Measurements from ENCODE around the gene HS1BP3. TPM values are rescaled to one million over a fixed set of nuclear protein-coding genes. Genes with fewer than 3 reads are reported as not detected.

The HS1BP3 gene
- total RNA-seq, 1 experiment from 2014 or later: 26.4 TPM

DNA sequence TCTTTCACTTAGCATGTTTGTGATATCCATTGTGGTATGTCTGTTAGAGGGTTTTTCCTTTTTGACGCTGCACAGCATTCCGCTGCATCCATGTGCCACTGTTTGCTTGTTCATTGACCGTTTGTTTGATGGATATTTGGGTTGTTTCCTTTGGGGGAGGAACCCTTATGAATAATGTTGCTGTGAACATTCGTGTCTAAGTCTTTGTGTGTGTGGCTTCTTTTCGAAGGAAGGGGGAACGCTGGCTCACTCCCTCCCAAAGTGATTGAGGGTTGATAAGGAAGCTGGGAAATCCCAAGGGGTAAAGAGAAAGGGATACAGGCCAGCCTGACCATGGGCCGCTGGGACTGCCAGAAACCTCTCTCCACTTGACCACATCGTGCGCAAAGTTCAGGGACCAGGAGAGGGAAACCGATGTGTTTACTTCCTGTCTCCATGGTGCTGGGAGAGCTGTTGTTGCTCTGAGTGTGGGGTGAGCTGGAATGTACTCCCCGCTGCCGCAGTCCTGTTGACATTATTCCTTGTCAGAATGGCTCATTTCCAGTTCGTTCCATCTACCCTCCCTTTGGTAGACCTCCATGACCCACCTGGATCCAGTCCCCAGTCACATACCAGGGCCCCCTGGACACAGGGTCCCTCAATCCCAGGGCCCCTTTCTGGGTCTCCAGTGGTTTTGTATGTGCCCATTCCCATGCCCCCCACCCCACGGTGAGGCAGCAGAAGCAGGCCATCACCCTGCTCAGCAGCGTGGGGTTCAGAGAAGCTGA lies 39.6 kb downstream of the HS1BP3 start:
- BruUV-seq (replicated peaks): no TSS peak
- TF ChIP-seq, protein P1, sequence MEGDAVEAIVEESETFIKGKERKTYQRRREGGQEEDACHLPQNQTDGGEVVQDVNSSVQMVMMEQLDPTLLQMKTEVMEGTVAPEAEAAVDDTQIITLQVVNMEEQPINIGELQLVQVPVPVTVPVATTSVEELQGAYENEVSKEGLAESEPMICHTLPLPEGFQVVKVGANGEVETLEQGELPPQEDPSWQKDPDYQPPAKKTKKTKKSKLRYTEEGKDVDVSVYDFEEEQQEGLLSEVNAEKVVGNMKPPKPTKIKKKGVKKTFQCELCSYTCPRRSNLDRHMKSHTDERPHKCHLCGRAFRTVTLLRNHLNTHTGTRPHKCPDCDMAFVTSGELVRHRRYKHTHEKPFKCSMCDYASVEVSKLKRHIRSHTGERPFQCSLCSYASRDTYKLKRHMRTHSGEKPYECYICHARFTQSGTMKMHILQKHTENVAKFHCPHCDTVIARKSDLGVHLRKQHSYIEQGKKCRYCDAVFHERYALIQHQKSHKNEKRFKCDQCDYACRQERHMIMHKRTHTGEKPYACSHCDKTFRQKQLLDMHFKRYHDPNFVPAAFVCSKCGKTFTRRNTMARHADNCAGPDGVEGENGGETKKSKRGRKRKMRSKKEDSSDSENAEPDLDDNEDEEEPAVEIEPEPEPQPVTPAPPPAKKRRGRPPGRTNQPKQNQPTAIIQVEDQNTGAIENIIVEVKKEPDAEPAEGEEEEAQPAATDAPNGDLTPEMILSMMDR (IDR thresholded peaks at IDR 0.05; ENCODE audit: unreplicated experiment): no peak
- H3K9me3 Mint-ChIP-seq (ENCODE audit: low read depth, unreplicated experiment): no peaks in the 10 kb centered on the region
- peak overlapping the region; percentile 62 for H3K27ac Mint-ChIP-seq (ENCODE audit: unreplicated experiment)
- DNase-seq: peak; percentile 81
- CTCF ChIA-PET: interaction anchor here (0.6 to 1.0 kb wide), 3 partner anchors 20 to 160 kb away, joined by 3 to 12 read pairs (median 6); no protein-coding TSS in a partner anchor
- intact Hi-C loops (cut with micrococcal nuclease; ENCODE audit: unreplicated experiment): no loop called here
- peaks cover 11% of the 10 kb centered on the region for H3K36me3 Mint-ChIP-seq (ENCODE audit: insufficient read depth, unreplicated experiment)
- H3K4me1 Mint-ChIP-seq (ENCODE audit: low read depth, unreplicated experiment): peaks cover 43% of the 10 kb centered on the region
- H3K27me3 Mint-ChIP-seq (ENCODE audit: unreplicated experiment): no peaks in the 10 kb centered on the region
- no peak overlapping the region for H3K4me3 Mint-ChIP-seq (ENCODE audit: low read depth, unreplicated experiment)

DNA sequence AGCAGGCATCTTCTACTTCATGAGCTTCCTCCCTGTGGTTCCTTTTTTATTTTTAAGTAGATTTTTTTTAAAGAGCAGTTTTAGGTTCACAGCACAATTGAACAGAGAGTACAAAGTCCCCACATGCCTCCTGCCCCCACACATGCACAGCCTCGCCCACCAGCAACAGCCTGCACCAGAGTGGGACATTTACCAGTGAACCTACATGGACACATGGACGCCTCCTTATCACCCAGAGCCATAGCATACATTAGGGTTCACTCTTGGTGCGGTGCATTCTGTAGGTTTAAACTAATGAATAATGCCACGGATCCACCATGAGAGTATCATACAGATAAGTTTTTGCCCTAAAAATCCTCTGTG lies 40.9 kb downstream of the HS1BP3 start:
- TF ChIP-seq, protein P1 (IDR thresholded peaks at IDR 0.05; ENCODE audit: unreplicated experiment): no peak
- no TSS peak for BruUV-seq (replicated peaks)
- Mint-ChIP-seq H3K4me1 (ENCODE audit: low read depth, unreplicated experiment) (peaks cover 47% of the 10 kb centered on the region), H3K36me3 (ENCODE audit: insufficient read depth, unreplicated experiment) (peaks cover 11% of the 10 kb centered on the region), H3K27me3 (ENCODE audit: unreplicated experiment) (no peaks in the 10 kb centered on the region), H3K27ac (ENCODE audit: unreplicated experiment) (peak overlapping the region; percentile 62), H3K9me3 (ENCODE audit: low read depth, unreplicated experiment) (no peaks in the 10 kb centered on the region), H3K4me3 (ENCODE audit: low read depth, unreplicated experiment) (no peak overlapping the region)
- CTCF ChIA-PET: no interaction called here
- intact Hi-C loops (cut with micrococcal nuclease; ENCODE audit: unreplicated experiment): no loop called here
- no peak for DNase-seq

DNA sequence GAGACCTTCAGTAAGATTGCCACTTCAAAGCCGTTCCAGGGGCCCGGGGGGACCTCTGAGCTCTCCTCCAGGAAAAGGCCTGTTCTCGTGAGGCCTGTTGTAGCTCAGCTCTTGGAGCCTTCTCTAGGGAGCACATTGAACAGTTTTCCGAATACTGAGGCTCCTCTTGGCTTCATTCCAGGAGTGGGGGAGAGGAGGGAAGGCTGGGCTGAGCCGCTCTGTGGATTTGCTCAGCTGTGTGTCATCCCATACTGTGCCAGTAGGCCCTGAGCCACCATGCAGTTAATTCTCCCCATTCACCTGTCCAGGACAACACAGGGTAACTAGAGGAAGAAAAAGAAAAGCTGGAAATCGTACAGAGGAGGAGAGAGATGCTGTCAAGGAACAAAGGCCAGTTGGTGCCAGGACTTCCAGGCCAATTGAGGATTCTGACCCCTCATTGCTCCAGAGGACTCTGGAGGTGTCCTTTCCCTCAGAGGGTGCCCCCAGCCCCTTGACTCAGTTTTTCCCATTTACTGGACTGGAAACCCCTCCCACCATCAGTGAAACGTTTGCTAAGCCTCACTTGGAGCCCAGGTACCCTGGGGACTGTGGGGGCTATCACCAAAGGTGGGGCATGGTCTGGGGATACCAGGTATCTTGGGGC lies 41.4 kb downstream of the HS1BP3 start:
- Mint-ChIP-seq H3K27ac (ENCODE audit: unreplicated experiment) (no peak overlapping the region), H3K4me1 (ENCODE audit: low read depth, unreplicated experiment) (peaks cover 50% of the 10 kb centered on the region), H3K9me3 (ENCODE audit: low read depth, unreplicated experiment) (no peaks in the 10 kb centered on the region), H3K4me3 (ENCODE audit: low read depth, unreplicated experiment) (no peak overlapping the region), H3K27me3 (ENCODE audit: unreplicated experiment) (no peaks in the 10 kb centered on the region), H3K36me3 (ENCODE audit: insufficient read depth, unreplicated experiment) (peaks cover 11% of the 10 kb centered on the region)
- CTCF ChIA-PET: interaction anchor here (0.6 to 0.9 kb wide), 2 partner anchors 9 to 480 kb away, joined by 3 to 5 read pairs; no protein-coding TSS in a partner anchor
- intact Hi-C loops (cut with micrococcal nuclease; ENCODE audit: unreplicated experiment): no loop called here
- TF ChIP-seq, protein P1 (IDR thresholded peaks at IDR 0.05; ENCODE audit: unreplicated experiment): no peak
- BruUV-seq (replicated peaks): no TSS peak
- DNase-seq: no peak

DNA sequence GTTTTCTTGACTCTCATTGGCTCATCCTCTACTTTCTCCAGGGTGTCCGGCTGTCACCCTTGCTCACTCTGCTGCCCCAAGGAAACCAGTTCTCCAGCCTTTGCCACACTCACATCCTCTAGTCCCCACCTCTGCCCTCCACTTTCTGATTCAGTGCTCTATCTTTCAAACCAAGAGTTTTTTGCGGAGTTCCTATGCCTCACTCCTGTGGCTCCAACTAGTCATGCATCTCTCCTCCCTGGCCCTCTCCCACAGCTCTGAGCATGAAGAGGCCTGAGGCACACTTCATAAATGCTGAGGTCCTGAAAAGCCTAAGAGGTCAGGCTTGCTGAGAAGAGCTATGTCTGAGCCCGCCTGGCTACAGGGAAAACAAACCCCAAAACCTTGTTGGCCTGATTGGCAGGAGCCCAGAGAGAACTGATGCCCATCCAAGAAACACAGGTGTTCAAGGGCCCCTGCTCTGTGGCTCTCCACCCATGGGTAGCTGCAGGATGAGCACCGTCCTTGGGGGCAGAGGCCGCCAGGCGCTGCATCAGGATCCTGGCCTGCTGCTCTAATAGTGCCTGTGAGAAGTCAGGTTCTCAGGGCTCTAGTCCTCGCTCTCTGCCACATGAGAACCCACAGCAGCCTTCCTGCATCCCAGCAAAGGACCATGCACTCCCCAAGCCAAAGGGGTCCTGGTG lies 42.1 kb downstream of the HS1BP3 start:
- intact Hi-C loops (cut with micrococcal nuclease; ENCODE audit: unreplicated experiment): no loop called here

More for the DNA sequence above, 42.1 kb downstream of the HS1BP3 start:
- CTCF ChIA-PET: interaction anchor here (0.6 to 0.9 kb wide), 3 partner anchors 10 to 480 kb away, joined by 3 to 5 read pairs (median 3); no protein-coding TSS in a partner anchor
- no peak for DNase-seq
- Mint-ChIP-seq H3K27me3 (ENCODE audit: unreplicated experiment) (no peaks in the 10 kb centered on the region), H3K36me3 (ENCODE audit: insufficient read depth, unreplicated experiment) (peaks cover 9% of the 10 kb centered on the region), H3K4me1 (ENCODE audit: low read depth, unreplicated experiment) (peaks cover 45% of the 10 kb centered on the region), H3K4me3 (ENCODE audit: low read depth, unreplicated experiment) (no peak overlapping the region), H3K27ac (ENCODE audit: unreplicated experiment) (no peak overlapping the region), H3K9me3 (ENCODE audit: low read depth, unreplicated experiment) (no peaks in the 10 kb centered on the region)
- BruUV-seq (replicated peaks): no TSS peak
- TF ChIP-seq, protein P1 (IDR thresholded peaks at IDR 0.05; ENCODE audit: unreplicated experiment): no peak
